B cell (primary cell): ENCODE measurements around the gene RGPD6. TPM values are rescaled to one million over a fixed set of nuclear protein-coding genes. Genes with fewer than 3 reads are reported as not detected.
A peak's percentile ranks its signal among the peaks of the same experiment; 100 is the strongest.
"Not testable (repeated sequence)": the region's sequence is repeated elsewhere in the genome, so short reads cannot be mapped to it uniquely, and the experiment has no call there.

Experiments
- ATAC-seq: fragments of 200-7000 bp; cut with Tn5 transposase; one replicate; pipeline ENCODE4 v1.10.0; 2021; ENCODE audit warnings: low read depth, mild to moderate bottlenecking, moderate number of reproducible peaks, moderate library complexity
- CTCF ChIA-PET: fragments of 350-600 bp; sonication (Branson Sonifier 250); formaldehyde crosslinking; loops from one replicate; lab custom pipeline; 2021; ENCODE audit warnings: antibody characterized with exemption, inconsistent platforms; lab: Charles Lee
- POLR2A ChIA-PET: fragments of 350-600 bp; sonication (Branson Sonifier 250); formaldehyde crosslinking; loops from one replicate; lab custom pipeline; 2021; ENCODE audit warnings: antibody characterized with exemption; lab: Charles Lee
- DNase-seq: peaks from one replicate; pipeline ENCODE4 v3.0.0; 2013
- H2AFZ ChIP-seq: 2 replicates; pipeline ENCODE4 v1.6.1; 2012; ENCODE audit warnings: mild to moderate bottlenecking, low read depth, low read length; ENCODE audit not compliant: insufficient read depth, poor library complexity, severe bottlenecking
- H3K27ac ChIP-seq, 2 donors: 1 replicate in 1 of 2; 2 replicates in 1 of 2; pipeline ENCODE4 v1.5.1; 2012 to 2013; ENCODE audit warnings: low read length in 2 of 2, mild to moderate bottlenecking in 2 of 2, moderate library complexity in 1 of 2
- H3K27me3 ChIP-seq, 4 experiments: fragments of 200-600 bp in 1 of 4; sonication (generic) in 1 of 4; replicated peaks in 1 of 4; 1 replicate in 2 of 4; 2 replicates in 2 of 4; pipeline versions ENCODE4 v1.6.1 to v1.7.0; 2013 to 2016; ENCODE audit warnings: low read length in 3 of 4, mild to moderate bottlenecking in 2 of 4, mixed read lengths in 1 of 4, moderate library complexity in 1 of 4; ENCODE audit not compliant: insufficient read depth in 4 of 4, control insufficient read depth in 3 of 4; ENCODE audit errors: control extremely low read depth in 1 of 4
- H3K36me3 ChIP-seq, 2 experiments: replicated peaks in 1 of 2; 1 replicate in 1 of 2; 2 replicates in 1 of 2; pipeline versions ENCODE4 v1.6.1 to v1.7.1; 2013; ENCODE audit warnings: low read length in 1 of 2; ENCODE audit not compliant: insufficient read depth in 2 of 2, control insufficient read depth in 1 of 2; ENCODE audit errors: control extremely low read depth in 1 of 2, extremely low read depth in 1 of 2
- H3K4me1 ChIP-seq, 2 donors: fragments of 200-600 bp in 1 of 2; sonication (generic) in 1 of 2; 1 replicate in 1 of 2; 2 replicates in 1 of 2; pipeline versions ENCODE4 v1.5.1 to v1.6.1; 2013 to 2017; ENCODE audit warnings: low read length in 2 of 2; ENCODE audit not compliant: control insufficient read depth in 2 of 2, insufficient read depth in 2 of 2
- H3K4me2 ChIP-seq: replicated peaks from 2 replicates; pipeline ENCODE3; 2012; ENCODE audit warnings: mild to moderate bottlenecking, low read depth, low read length; ENCODE audit not compliant: poor library complexity, severe bottlenecking
- H3K4me3 ChIP-seq, 5 experiments: fragments of 200-600 bp in 1 of 5; sonication (generic) in 1 of 5; 1 replicate in 3 of 5; 2 replicates in 2 of 5; pipeline versions ENCODE4 v1.5.1 to v1.7.0; 2011 to 2016; ENCODE audit warnings: low read length in 4 of 5, mild to moderate bottlenecking in 4 of 5, low read depth in 2 of 5, control low read depth in 1 of 5, moderate library complexity in 1 of 5; ENCODE audit not compliant: insufficient read depth in 1 of 5; ENCODE audit errors: control extremely low read depth in 1 of 5, extremely low read depth in 1 of 5
- H3K79me2 ChIP-seq: fragments of 200-600 bp; sonication (generic); one replicate; pipeline ENCODE4 v1.6.0; 2016; ENCODE audit warnings: low read length; ENCODE audit not compliant: control insufficient read depth, insufficient read depth
- H3K9ac ChIP-seq: fragments of 200-600 bp; sonication (generic); 2 replicates; pipeline ENCODE4 v1.6.1; 2017; ENCODE audit warnings: mild to moderate bottlenecking, low read length, moderate library complexity
- H3K9me3 ChIP-seq, 3 donors: one replicate each; pipeline versions ENCODE4 v1.6.1 to v1.7.1; 2013; ENCODE audit warnings: low read length in 2 of 3; ENCODE audit not compliant: control insufficient read depth in 2 of 3, insufficient read depth in 1 of 3; ENCODE audit errors: control extremely low read depth in 1 of 3
- H4K20me1 ChIP-seq: 2 replicates; pipeline ENCODE4 v1.6.0; 2012; ENCODE audit warnings: mild to moderate bottlenecking, low read length; ENCODE audit not compliant: insufficient read depth, control insufficient read depth, poor library complexity, severe bottlenecking
- H3K27ac Mint-ChIP-seq: one replicate; pipeline ENCODE4 v1.8.0; 2021; ENCODE audit warnings: mixed read lengths
- H3K27me3 Mint-ChIP-seq: one replicate; pipeline ENCODE4 v1.8.0; 2021; ENCODE audit warnings: mixed read lengths
- H3K4me1 Mint-ChIP-seq: one replicate; pipeline ENCODE4 v1.8.0; 2021; ENCODE audit warnings: mixed read lengths
- H3K4me3 Mint-ChIP-seq: one replicate; pipeline ENCODE4 v1.8.0; 2021; ENCODE audit warnings: mixed read lengths
- H3K9me3 Mint-ChIP-seq: one replicate; pipeline ENCODE4 v1.8.0; 2022; ENCODE audit warnings: mixed read lengths; ENCODE audit not compliant: insufficient read depth
- WGBS: methylation state at CpG from one replicate; pipeline ENCODE4 v1.1.5; 2013; ENCODE audit warnings: missing lambda C conversion rate; ENCODE audit not compliant: insufficient coverage; 5-methylcytosine and 5-hydroxymethylcytosine counted together
- intact Hi-C: fragments of 100-400 bp; cut with micrococcal nuclease; formaldehyde crosslinking; loops from one replicate; pipeline ENCODE4 v1.10.0; 2022
- polyA minus RNA-seq: library from RNA; depleted of rRNA, polyadenylated mRNA; stranded (reverse); fragments of >200 nt; gene quantifications from 2 replicates; pipeline ENCODE4 v1.2.3, GENCODE V29; 2012
- polyA plus RNA-seq: library from polyadenylated mRNA; depleted of rRNA; stranded (reverse); fragments of >200 nt; gene quantifications from 2 replicates; pipeline ENCODE4 v1.2.3, GENCODE V29; 2012
- total RNA-seq, 2 donors: library from RNA; stranded (reverse); fragments of 120-200 nt in 1 of 2; gene quantifications; 1 replicate in 1 of 2; 2 replicates in 1 of 2; pipeline versions ENCODE4 v1.2.3 to v1.2.4, GENCODE V29; 2013 to 2022

The RGPD6 gene
- 78.3 and 79.5 TPM in 2 replicates for total RNA-seq
- total RNA-seq (2013) = 24.6 TPM
- 5.1 and 13.1 TPM in 2 replicates for polyA plus RNA-seq
- polyA minus RNA-seq = 29.1 and 42.6 TPM in 2 replicates

- CTCF ChIA-PET, H3K4me3 Mint-ChIP-seq: not testable (repeated sequence)
These were observed at the start of gene RGPD6 for GRCh38 chr2:110576763-110577416. TSS of gene RGPD6 (minus strand) at chr2:110577222. CDS start at chr2:110577024, 198 bp downstream.

GRCh38 chr2:110619326-110619939 is 42.4 kb upstream of the RGPD6 start:
- CTCF ChIA-PET, H3K27ac Mint-ChIP-seq: not testable (repeated sequence)

More at GRCh38 chr2:110576763-110577416, at the start of gene RGPD6:
- H3K9me3 Mint-ChIP-seq, H3K27me3 Mint-ChIP-seq, H3K9me3 ChIP-seq, H3K36me3 ChIP-seq, H3K27me3 ChIP-seq, H3K4me3 ChIP-seq, H2AFZ ChIP-seq, H3K27ac Mint-ChIP-seq, H3K4me1 ChIP-seq, intact Hi-C loops, H3K79me2 ChIP-seq, H3K27ac ChIP-seq, H3K9ac ChIP-seq, H4K20me1 ChIP-seq, POLR2A ChIA-PET, H3K4me1 Mint-ChIP-seq, H3K4me2 ChIP-seq, DNase-seq: not testable (repeated sequence)
- ATAC-seq = peak; percentile 99
- no CpG with 5 or more reads among the region's 70 CpGs for whole genome bisulfite sequencing

GRCh38 chr2:110613927-110614326 is 36.9 kb upstream of the RGPD6 start:
- DNase-seq, H4K20me1 ChIP-seq, H3K27ac Mint-ChIP-seq, H3K4me2 ChIP-seq, H3K9me3 Mint-ChIP-seq, H3K4me3 ChIP-seq, H2AFZ ChIP-seq, H3K79me2 ChIP-seq, POLR2A ChIA-PET, ATAC-seq, H3K9me3 ChIP-seq, H3K9ac ChIP-seq, H3K27me3 Mint-ChIP-seq, H3K4me1 Mint-ChIP-seq, H3K27ac ChIP-seq, H3K4me3 Mint-ChIP-seq, H3K27me3 ChIP-seq, H3K4me1 ChIP-seq, H3K36me3 ChIP-seq, intact Hi-C loops, CTCF ChIA-PET: not testable (repeated sequence)
- no CpG with 5 or more reads among the region's 1 CpG for WGBS

More at GRCh38 chr2:110619326-110619939, 42.4 kb upstream of the RGPD6 start:
- H3K27me3 Mint-ChIP-seq, H3K27ac ChIP-seq, intact Hi-C loops, POLR2A ChIA-PET, H3K4me1 ChIP-seq, H3K4me2 ChIP-seq, H3K79me2 ChIP-seq, H3K27me3 ChIP-seq, H3K9ac ChIP-seq, H3K9me3 Mint-ChIP-seq, H3K4me3 Mint-ChIP-seq, ATAC-seq, H3K9me3 ChIP-seq, H3K4me3 ChIP-seq, DNase-seq, H4K20me1 ChIP-seq, H3K4me1 Mint-ChIP-seq, H2AFZ ChIP-seq, H3K36me3 ChIP-seq: not testable (repeated sequence)
- 80% methylated on average over 1 of the region's 9 CpGs for WGBS
